Measurements from ENCODE around the gene PTPRU. TPM values are rescaled to one million over a fixed set of nuclear protein-coding genes. Genes with fewer than 3 reads are reported as not detected.

PTPRU gene
- polyA plus RNA-seq, 1 of the 3 experiments (the other 2 are of a cell fraction): 3.5 TPM

DNA sequence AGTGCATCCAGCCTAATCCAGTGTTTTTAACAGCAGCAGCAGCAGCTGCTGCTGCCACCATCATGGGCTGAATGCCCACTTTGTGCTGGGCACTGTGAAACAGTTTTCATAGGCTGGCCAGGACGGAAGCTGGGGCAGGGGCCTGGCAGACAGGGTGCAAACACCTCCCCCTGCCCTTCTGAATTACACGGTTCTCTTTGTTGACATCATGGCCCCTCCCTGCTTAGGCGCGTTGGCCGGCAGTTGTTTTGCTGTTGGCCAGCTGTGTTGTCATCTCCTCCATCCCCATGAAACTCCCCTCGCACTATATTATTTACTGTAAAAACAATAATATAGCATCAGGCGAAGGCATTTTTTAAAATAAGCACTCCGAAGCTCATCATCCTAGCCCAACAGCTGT is 33.1 kb downstream of the PTPRU start:
- H3K36me3 ChIP-seq (replicated peaks in 1 of 2; ENCODE audit: control insufficient read depth in 1 of 2, insufficient read depth in 2 of 2, low read length in 1 of 2): no peaks in the 10 kb centered on the region
- no peak overlapping the region for H3K9ac ChIP-seq
- ChIA-PET CTCF (interaction anchor here (1.6 to 1.9 kb wide), 3 partner anchors 9 to 29 kb away, joined by 3 to 6 read pairs (median 4); no protein-coding TSS in a partner anchor), POLR2A (no interaction called here)
- peaks cover 3 to 10% of the 10 kb centered on the region in 2 experiments; a peak in 2 of 4 replicates for H3K4me1 ChIP-seq (ENCODE audit: control insufficient read depth in 1 of 2, insufficient read depth in 2 of 2, low read depth in 1 of 2, low read length in 1 of 2)
- no peaks in the 10 kb centered on the region for H3K27me3 ChIP-seq (ENCODE audit: insufficient read depth)
- 83% methylated on average over 8 of the region's 8 CpGs for WGBS (ENCODE audit: low lambda C conversion rate)
- DNase-seq: no peak
- H3K4me3 ChIP-seq (ENCODE audit: low read depth in 2 of 2, low read length in 1 of 2): no peak overlapping the region
- no peak overlapping the region for H3K27ac ChIP-seq (ENCODE audit: low read depth in 2 of 2, low read length in 1 of 2)
- no peaks in the 10 kb centered on the region for H3F3A ChIP-seq (replicated peaks; ENCODE audit: insufficient read depth)
- no peaks in the 10 kb centered on the region for H4K20me1 ChIP-seq (ENCODE audit: insufficient read depth)
- no peaks in the 10 kb centered on the region for H3K79me2 ChIP-seq (ENCODE audit: insufficient read depth)
- H2AFZ ChIP-seq (ENCODE audit: low read depth): no peak overlapping the region
- no peak overlapping the region for H3K4me2 ChIP-seq
- TF ChIP-seq, protein P1, sequence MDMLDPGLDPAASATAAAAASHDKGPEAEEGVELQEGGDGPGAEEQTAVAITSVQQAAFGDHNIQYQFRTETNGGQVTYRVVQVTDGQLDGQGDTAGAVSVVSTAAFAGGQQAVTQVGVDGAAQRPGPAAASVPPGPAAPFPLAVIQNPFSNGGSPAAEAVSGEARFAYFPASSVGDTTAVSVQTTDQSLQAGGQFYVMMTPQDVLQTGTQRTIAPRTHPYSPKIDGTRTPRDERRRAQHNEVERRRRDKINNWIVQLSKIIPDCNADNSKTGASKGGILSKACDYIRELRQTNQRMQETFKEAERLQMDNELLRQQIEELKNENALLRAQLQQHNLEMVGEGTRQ (IDR thresholded peaks at IDR 0.05; ENCODE audit: borderline replicate concordance, low read depth, low read length): no peak
- TF ChIP-seq GABPA (IDR thresholded peaks at IDR 0.05; ENCODE audit: low read depth) (no peak), EP300 (IDR thresholded peaks at IDR 0.05; ENCODE audit: borderline replicate concordance in 1 of 2, low read depth in 1 of 2, low read length in 1 of 2) (no peak), NFIC (IDR thresholded peaks at IDR 0.05; ENCODE audit: borderline replicate concordance) (no peak), GATA2 (CRISPR knock-in tag; IDR thresholded peaks at IDR 0.05) (no peak), MEF2A (IDR thresholded peaks at IDR 0.05; ENCODE audit: borderline replicate concordance, low read depth) (no peak), NRF1 (IDR thresholded peaks at IDR 0.05; ENCODE audit: low read depth, low read length) (no peak), JUND (IDR thresholded peaks at IDR 0.05) (no peak), TAF1 (IDR thresholded peaks at IDR 0.05; ENCODE audit: borderline replicate concordance, low read depth, low read length) (no peak), RAD21 (IDR thresholded peaks at IDR 0.05; ENCODE audit: low read length) (no peak)
- TF ChIP-seq, protein P2, sequence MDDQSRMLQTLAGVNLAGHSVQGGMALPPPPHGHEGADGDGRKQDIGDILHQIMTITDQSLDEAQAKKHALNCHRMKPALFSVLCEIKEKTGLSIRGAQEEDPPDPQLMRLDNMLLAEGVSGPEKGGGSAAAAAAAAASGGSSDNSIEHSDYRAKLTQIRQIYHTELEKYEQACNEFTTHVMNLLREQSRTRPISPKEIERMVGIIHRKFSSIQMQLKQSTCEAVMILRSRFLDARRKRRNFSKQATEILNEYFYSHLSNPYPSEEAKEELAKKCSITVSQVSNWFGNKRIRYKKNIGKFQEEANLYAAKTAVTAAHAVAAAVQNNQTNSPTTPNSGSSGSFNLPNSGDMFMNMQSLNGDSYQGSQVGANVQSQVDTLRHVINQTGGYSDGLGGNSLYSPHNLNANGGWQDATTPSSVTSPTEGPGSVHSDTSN (IDR thresholded peaks at IDR 0.05): no peak
- TF ChIP-seq, protein P3, sequence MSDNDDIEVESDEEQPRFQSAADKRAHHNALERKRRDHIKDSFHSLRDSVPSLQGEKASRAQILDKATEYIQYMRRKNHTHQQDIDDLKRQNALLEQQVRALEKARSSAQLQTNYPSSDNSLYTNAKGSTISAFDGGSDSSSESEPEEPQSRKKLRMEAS (IDR thresholded peaks at IDR 0.05; ENCODE audit: low read depth): no peak
- TF ChIP-seq, protein P4, sequence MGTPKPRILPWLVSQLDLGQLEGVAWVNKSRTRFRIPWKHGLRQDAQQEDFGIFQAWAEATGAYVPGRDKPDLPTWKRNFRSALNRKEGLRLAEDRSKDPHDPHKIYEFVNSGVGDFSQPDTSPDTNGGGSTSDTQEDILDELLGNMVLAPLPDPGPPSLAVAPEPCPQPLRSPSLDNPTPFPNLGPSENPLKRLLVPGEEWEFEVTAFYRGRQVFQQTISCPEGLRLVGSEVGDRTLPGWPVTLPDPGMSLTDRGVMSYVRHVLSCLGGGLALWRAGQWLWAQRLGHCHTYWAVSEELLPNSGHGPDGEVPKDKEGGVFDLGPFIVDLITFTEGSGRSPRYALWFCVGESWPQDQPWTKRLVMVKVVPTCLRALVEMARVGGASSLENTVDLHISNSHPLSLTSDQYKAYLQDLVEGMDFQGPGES (IDR thresholded peaks at IDR 0.05; ENCODE audit: low read depth, low read length): no peak
- H3K9me3 ChIP-seq: no peaks in the 10 kb centered on the region
- no peaks in the 10 kb centered on the region for H3K9me2 ChIP-seq

DNA sequence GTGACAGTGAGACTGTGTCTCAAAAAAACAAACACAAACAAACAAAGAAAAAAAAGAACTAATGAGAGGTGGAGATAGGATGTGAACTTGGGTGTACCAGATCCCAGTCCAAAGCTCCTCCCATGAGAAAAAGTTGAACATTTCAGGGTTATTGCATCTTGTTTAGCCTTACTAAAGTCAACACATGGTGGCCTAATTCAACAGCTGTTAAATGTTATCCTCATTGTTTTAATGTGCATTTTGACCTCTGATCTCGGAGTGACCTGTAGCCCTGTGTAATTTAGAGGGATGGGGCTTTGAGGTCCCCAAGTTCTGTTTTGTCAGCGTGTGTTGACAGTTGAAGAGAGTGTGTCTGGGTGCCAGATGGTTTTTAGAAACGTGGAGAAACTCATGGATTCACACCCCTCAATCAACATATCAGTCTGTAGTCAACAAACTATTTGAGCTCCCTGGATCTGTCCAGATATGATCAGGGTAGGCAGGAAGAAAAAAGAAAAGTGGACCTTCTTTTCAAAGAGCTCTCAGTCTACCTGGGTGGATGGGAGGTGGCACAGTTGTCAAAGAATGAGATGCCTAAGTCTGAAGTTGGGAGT is 34.7 kb downstream of the PTPRU start:
- WGBS (ENCODE audit: low lambda C conversion rate): 33% methylated on average over 3 of the region's 3 CpGs
- H3K9me2 ChIP-seq: no peaks in the 10 kb centered on the region
- no peak for DNase-seq
- no peak overlapping the region for H2AFZ ChIP-seq (ENCODE audit: low read depth)
- ChIA-PET POLR2A (no interaction called here), CTCF (interaction anchor here (0.7 to 1.8 kb wide), 5 partner anchors 10 to 238 kb away, joined by 3 to 6 read pairs (median 4); no protein-coding TSS in a partner anchor)
- H3K4me3 ChIP-seq (ENCODE audit: low read depth in 2 of 2, low read length in 1 of 2): no peak overlapping the region
- no peaks in the 10 kb centered on the region for H3K79me2 ChIP-seq (ENCODE audit: insufficient read depth)
- H3K27ac ChIP-seq (ENCODE audit: low read depth in 2 of 2, low read length in 1 of 2): no peak overlapping the region
- no peak overlapping the region; the same call in 1 of the 2 replicates for H3K4me2 ChIP-seq
- no peaks in the 10 kb centered on the region for H3K36me3 ChIP-seq (replicated peaks in 1 of 2; ENCODE audit: control insufficient read depth in 1 of 2, insufficient read depth in 2 of 2, low read length in 1 of 2)
- H3K9ac ChIP-seq: no peak overlapping the region
- H3K27me3 ChIP-seq (ENCODE audit: insufficient read depth): no peaks in the 10 kb centered on the region
- H3F3A ChIP-seq (replicated peaks; ENCODE audit: insufficient read depth): no peaks in the 10 kb centered on the region
- no peaks in the 10 kb centered on the region for H4K20me1 ChIP-seq (ENCODE audit: insufficient read depth)
- no peaks in the 10 kb centered on the region for H3K9me3 ChIP-seq
- H3K4me1 ChIP-seq (ENCODE audit: control insufficient read depth in 1 of 2, insufficient read depth in 2 of 2, low read depth in 1 of 2, low read length in 1 of 2): peaks cover 3 to 10% of the 10 kb centered on the region in 2 experiments; a peak in 2 of 4 replicates
- no peak for TF ChIP-seq RAD21 (IDR thresholded peaks at IDR 0.05; ENCODE audit: low read length)
- no peak for TF ChIP-seq POLR2AphosphoS5 (IDR thresholded peaks at IDR 0.05; ENCODE audit: low read depth, low read length)
- TF ChIP-seq ELF1 (IDR thresholded peaks at IDR 0.05): no peak
- no peak for TF ChIP-seq CHD2 (IDR thresholded peaks at IDR 0.05; ENCODE audit: low read length, partially characterized antibody)
- TF ChIP-seq, protein P5, sequence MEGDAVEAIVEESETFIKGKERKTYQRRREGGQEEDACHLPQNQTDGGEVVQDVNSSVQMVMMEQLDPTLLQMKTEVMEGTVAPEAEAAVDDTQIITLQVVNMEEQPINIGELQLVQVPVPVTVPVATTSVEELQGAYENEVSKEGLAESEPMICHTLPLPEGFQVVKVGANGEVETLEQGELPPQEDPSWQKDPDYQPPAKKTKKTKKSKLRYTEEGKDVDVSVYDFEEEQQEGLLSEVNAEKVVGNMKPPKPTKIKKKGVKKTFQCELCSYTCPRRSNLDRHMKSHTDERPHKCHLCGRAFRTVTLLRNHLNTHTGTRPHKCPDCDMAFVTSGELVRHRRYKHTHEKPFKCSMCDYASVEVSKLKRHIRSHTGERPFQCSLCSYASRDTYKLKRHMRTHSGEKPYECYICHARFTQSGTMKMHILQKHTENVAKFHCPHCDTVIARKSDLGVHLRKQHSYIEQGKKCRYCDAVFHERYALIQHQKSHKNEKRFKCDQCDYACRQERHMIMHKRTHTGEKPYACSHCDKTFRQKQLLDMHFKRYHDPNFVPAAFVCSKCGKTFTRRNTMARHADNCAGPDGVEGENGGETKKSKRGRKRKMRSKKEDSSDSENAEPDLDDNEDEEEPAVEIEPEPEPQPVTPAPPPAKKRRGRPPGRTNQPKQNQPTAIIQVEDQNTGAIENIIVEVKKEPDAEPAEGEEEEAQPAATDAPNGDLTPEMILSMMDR (IDR thresholded peaks at IDR 0.05): no peak
- TF ChIP-seq EZH2phosphoT487 (IDR thresholded peaks at IDR 0.05; ENCODE audit: borderline replicate concordance, low read depth): no peak
- no peak for TF ChIP-seq SMC3 (IDR thresholded peaks at IDR 0.05; ENCODE audit: low read depth, low read length)
- TF ChIP-seq RXRA (IDR thresholded peaks at IDR 0.05; ENCODE audit: borderline replicate concordance, low read depth): no peak

Measured in SK-N-SH (cell line).